Measurements from ENCODE around the gene HOXB4.

- TF ChIP-seq, protein P1, sequence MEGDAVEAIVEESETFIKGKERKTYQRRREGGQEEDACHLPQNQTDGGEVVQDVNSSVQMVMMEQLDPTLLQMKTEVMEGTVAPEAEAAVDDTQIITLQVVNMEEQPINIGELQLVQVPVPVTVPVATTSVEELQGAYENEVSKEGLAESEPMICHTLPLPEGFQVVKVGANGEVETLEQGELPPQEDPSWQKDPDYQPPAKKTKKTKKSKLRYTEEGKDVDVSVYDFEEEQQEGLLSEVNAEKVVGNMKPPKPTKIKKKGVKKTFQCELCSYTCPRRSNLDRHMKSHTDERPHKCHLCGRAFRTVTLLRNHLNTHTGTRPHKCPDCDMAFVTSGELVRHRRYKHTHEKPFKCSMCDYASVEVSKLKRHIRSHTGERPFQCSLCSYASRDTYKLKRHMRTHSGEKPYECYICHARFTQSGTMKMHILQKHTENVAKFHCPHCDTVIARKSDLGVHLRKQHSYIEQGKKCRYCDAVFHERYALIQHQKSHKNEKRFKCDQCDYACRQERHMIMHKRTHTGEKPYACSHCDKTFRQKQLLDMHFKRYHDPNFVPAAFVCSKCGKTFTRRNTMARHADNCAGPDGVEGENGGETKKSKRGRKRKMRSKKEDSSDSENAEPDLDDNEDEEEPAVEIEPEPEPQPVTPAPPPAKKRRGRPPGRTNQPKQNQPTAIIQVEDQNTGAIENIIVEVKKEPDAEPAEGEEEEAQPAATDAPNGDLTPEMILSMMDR (IDR thresholded peaks at IDR 0.05; ENCODE audit: insufficient read depth, low read length, poor library complexity, severe bottlenecking), result no peak
- TF ChIP-seq EZH2phosphoT487 (conservative IDR thresholded peaks at IDR 0.05; ENCODE audit: low read length), result no peak
Measured at GRCh38 chr17:48584223-48584741, 6.1 kb upstream of the HOXB4 start.
